NCI-H2196 treated with DMSO at 0.1 percent for 48 hours (cell line): Measurements from ENCODE around the gene SGCA.

Experiments used
- DNase-seq: peaks from one replicate; lab custom pipeline; 2025; ENCODE audit not compliant: unreplicated experiment; lab: John Stamatoyannopoulos, UW

Gene SGCA

GRCh38 chr17:50192618-50193291 lies 26.9 kb downstream of the SGCA start:
- DNase-seq: no peak

GRCh38 chr17:50194140-50194933 lies 28.5 kb downstream of the SGCA start:
- DNase-seq: no peak

- DNase-seq: no peak
Measured at GRCh38 chr17:50194934-50195865, 29.4 kb downstream of the SGCA start.

GRCh38 chr17:50196036-50196435 lies 30.2 kb downstream of the SGCA start:
- no peak for DNase-seq

GRCh38 chr17:50196826-50197225 lies 31.0 kb downstream of the SGCA start:
- DNase-seq: no peak

- no peak for DNase-seq
Measured at GRCh38 chr17:50198026-50198669, 32.3 kb downstream of the SGCA start.

GRCh38 chr17:50199211-50199802 lies 33.5 kb downstream of the SGCA start:
- DNase-seq: no peak

- peak; percentile 85 for DNase-seq
Measured at GRCh38 chr17:50199803-50200456, 34.1 kb downstream of the SGCA start.

- peak; percentile 85 for DNase-seq
Measured at GRCh38 chr17:50200457-50201275, 34.9 kb downstream of the SGCA start.

- no peak for DNase-seq
Measured at GRCh38 chr17:50201276-50201854, 35.6 kb downstream of the SGCA start, which contains the start of gene COL1A1. Gene COL1A1 (minus strand): TSS chr17:50201631. CDS start chr17:50201513, 118 bp downstream.

GRCh38 chr17:50203086-50203485 lies 37.3 kb downstream of the SGCA start:
- DNase-seq: no peak

- DNase-seq: no peak
Measured at GRCh38 chr17:50203604-50204345, 38.0 kb downstream of the SGCA start.

GRCh38 chr17:50204431-50204830 lies 38.6 kb downstream of the SGCA start:
- DNase-seq: no peak

- no peak for DNase-seq
Measured at GRCh38 chr17:50205111-50205962, 39.5 kb downstream of the SGCA start.

GRCh38 chr17:50205963-50206505 lies 40.2 kb downstream of the SGCA start:
- no peak for DNase-seq

- no peak for DNase-seq
Measured at GRCh38 chr17:50206604-50207293, 40.9 kb downstream of the SGCA start.
